Stimulated activated CD8-positive, alpha-beta memory T cell treated with anti-CD3 and anti-CD28 coated beads, Interleukin-12 subunit alpha, Interleukin-12 subunit beta, amount 100 ng/mL, for 24 hours (primary cell): ENCODE measurements around the gene CYGB.
"Not testable (repeated sequence)": the region's sequence is repeated elsewhere in the genome, so short reads cannot be mapped to it uniquely, and the experiment has no call there.

Source experiments
- DNase-seq: peaks from one replicate; pipeline ENCODE4 v3.0.0-alpha.2; 2020; ENCODE audit errors: extremely low read depth

CYGB gene

GRCh38 chr17:76538281-76538931, 897 bp upstream of the CYGB start:
- DNase-seq: no peak

- no peak for DNase-seq
Observed at GRCh38 chr17:76537288-76537577, 276 bp downstream of the CYGB start.

- no peak for DNase-seq
Observed at GRCh38 chr17:76536511-76537287, 810 bp downstream of the CYGB start.

- no peak for DNase-seq
Observed at GRCh38 chr17:76535788-76536510, 1.6 kb downstream of the CYGB start.

GRCh38 chr17:76534831-76535732, 2.4 kb downstream of the CYGB start:
- no peak for DNase-seq

GRCh38 chr17:76533640-76534359, 3.7 kb downstream of the CYGB start:
- DNase-seq: not testable (repeated sequence)

- no peak for DNase-seq
Observed at GRCh38 chr17:76532072-76532651, 5.3 kb downstream of the CYGB start.

- DNase-seq: no peak
Observed at GRCh38 chr17:76531486-76532038, 5.9 kb downstream of the CYGB start.

GRCh38 chr17:76530811-76531485, 6.6 kb downstream of the CYGB start:
- no peak for DNase-seq

- no peak for DNase-seq
Observed at GRCh38 chr17:76530095-76530723, 7.3 kb downstream of the CYGB start.

GRCh38 chr17:76529224-76530094, 8.1 kb downstream of the CYGB start:
- no peak for DNase-seq

- no peak for DNase-seq
Observed at GRCh38 chr17:76528528-76529223, 8.8 kb downstream of the CYGB start.

- no peak for DNase-seq
Observed at GRCh38 chr17:76528156-76528527, 9.4 kb downstream of the CYGB start.

- DNase-seq: no peak
Observed at GRCh38 chr17:76527430-76528111, 9.9 kb downstream of the CYGB start.

GRCh38 chr17:76527016-76527415, 10.5 kb downstream of the CYGB start:
- DNase-seq: not testable (repeated sequence)

- DNase-seq: not testable (repeated sequence)
Observed at GRCh38 chr17:76525513-76525833, 12.0 kb downstream of the CYGB start.
